NCI-H2107 treated with DMSO at 0.1 percent for 48 hours (cell line): Measurements from ENCODE around the gene NLRP10.

ENCODE experiments used
- DNase-seq: peaks from one replicate; lab custom pipeline; 2025; ENCODE audit not compliant: unreplicated experiment; lab: John Stamatoyannopoulos, UW

NLRP10 gene

GRCh38 chr11:7977232-7977917, 12.1 kb upstream of the NLRP10 start:
- no peak for DNase-seq

- DNase-seq: no peak
Measured at GRCh38 chr11:7974668-7975067, 9.4 kb upstream of the NLRP10 start.

- no peak for DNase-seq
Measured at GRCh38 chr11:7973011-7973410, 7.8 kb upstream of the NLRP10 start.

- no peak for DNase-seq
Measured at GRCh38 chr11:7971846-7972245, 6.6 kb upstream of the NLRP10 start.

GRCh38 chr11:7969756-7970646, 4.8 kb upstream of the NLRP10 start:
- no peak for DNase-seq

- DNase-seq: no peak
Measured at GRCh38 chr11:7968686-7969085, 3.4 kb upstream of the NLRP10 start.

GRCh38 chr11:7967826-7968225, 2.6 kb upstream of the NLRP10 start:
- no peak for DNase-seq

GRCh38 chr11:7967097-7967496, 1.9 kb upstream of the NLRP10 start:
- DNase-seq: no peak

- no peak for DNase-seq
Measured at GRCh38 chr11:7964873-7965272, 374 bp downstream of the NLRP10 start.

GRCh38 chr11:7964261-7964660, 986 bp downstream of the NLRP10 start:
- no peak for DNase-seq

- DNase-seq: no peak
Measured at GRCh38 chr11:7955191-7955590, 10.1 kb downstream of the NLRP10 start.

GRCh38 chr11:7949934-7950333, 15.3 kb downstream of the NLRP10 start:
- no peak for DNase-seq

GRCh38 chr11:7944123-7944522, 21.1 kb downstream of the NLRP10 start:
- no peak for DNase-seq

GRCh38 chr11:7941608-7942007, 23.6 kb downstream of the NLRP10 start, which contains the start of gene OR10A3:
Gene OR10A3, minus strand, starts transcription at chr11:7941708. Its CDS starts 2,188 bp downstream, at chr11:7939520.
- no peak for DNase-seq

GRCh38 chr11:7941146-7941545, 24.1 kb downstream of the NLRP10 start:
- DNase-seq: no peak

GRCh38 chr11:7936615-7937014, 28.6 kb downstream of the NLRP10 start:
- DNase-seq: no peak

- DNase-seq: no peak
Measured at GRCh38 chr11:7931168-7931567, 34.1 kb downstream of the NLRP10 start, which contains the start of gene OR10A6. Gene OR10A6, minus strand, starts transcription at chr11:7931268. Its CDS starts 2,606 bp downstream, at chr11:7928662.

- no peak for DNase-seq
Measured at GRCh38 chr11:7927635-7928034, 37.6 kb downstream of the NLRP10 start.

- DNase-seq: no peak
Measured at GRCh38 chr11:7924536-7924935, 40.7 kb downstream of the NLRP10 start.

GRCh38 chr11:7918141-7918540, 47.1 kb downstream of the NLRP10 start:
- DNase-seq: no peak
